Measurements from ENCODE around the gene COMT.

Gene COMT

DNA sequence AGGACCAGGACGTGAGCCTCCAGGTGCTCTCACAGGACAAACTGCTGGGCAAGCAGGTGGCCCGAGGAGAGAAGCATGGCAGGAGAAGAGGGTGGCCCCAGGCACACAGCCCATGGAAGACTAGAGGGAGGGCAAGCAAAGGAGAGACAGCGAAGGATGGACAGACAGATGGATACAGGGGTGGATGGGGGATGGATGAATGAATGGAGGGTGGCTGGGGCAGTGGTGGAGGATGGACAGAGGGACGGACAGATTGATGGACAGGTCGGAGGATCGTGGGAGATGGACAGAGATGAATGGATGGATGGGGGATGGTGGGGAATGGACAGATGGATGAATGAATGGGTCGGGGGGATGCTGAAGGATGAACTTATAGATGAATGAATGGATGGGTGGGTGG lies 52.4 kb downstream of the COMT start:
- TF ChIP-seq, protein P1, sequence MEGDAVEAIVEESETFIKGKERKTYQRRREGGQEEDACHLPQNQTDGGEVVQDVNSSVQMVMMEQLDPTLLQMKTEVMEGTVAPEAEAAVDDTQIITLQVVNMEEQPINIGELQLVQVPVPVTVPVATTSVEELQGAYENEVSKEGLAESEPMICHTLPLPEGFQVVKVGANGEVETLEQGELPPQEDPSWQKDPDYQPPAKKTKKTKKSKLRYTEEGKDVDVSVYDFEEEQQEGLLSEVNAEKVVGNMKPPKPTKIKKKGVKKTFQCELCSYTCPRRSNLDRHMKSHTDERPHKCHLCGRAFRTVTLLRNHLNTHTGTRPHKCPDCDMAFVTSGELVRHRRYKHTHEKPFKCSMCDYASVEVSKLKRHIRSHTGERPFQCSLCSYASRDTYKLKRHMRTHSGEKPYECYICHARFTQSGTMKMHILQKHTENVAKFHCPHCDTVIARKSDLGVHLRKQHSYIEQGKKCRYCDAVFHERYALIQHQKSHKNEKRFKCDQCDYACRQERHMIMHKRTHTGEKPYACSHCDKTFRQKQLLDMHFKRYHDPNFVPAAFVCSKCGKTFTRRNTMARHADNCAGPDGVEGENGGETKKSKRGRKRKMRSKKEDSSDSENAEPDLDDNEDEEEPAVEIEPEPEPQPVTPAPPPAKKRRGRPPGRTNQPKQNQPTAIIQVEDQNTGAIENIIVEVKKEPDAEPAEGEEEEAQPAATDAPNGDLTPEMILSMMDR (IDR thresholded peaks at IDR 0.05; ENCODE audit: insufficient read depth, missing control alignments), result no peak
- DNase-seq (ENCODE audit: insufficient read length, low spot score) (no peak), FAIRE-seq (no peak)

DNA sequence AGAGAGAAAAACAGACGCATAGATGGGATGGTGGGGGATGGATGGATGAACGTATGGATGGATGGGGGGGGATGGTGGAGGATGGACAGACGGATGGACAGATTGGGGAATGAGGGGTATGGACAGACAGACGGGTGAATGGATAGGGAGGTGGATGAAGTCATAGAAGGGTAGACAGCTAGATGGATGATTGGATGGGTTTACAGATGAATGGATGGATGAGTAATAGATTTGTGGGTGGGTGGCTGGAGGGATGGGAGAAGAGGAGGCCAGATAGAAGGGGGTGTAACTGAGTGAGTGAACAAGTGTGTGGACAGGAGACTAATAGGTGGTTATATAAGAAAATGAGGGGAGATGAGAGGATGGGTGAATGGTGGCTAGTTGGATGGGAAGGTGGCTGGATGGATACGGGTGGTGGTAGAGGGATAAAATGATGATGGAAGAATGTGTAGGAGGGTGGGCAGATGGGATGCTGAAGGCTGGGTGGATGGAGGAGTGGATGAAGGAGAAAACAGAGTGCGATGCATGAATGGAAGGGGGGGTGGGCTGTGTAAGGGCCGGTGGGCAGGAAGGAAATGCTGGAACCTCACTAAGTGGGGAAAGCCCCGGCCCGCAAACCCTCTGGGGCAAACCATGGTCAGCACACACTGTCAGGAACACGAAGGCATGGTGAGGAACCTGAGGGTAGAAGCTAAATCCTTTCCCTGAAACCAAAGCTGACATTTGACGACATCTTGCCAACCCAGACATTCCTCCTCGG lies 53.5 kb downstream of the COMT start:
- no peak for FAIRE-seq

DNA sequence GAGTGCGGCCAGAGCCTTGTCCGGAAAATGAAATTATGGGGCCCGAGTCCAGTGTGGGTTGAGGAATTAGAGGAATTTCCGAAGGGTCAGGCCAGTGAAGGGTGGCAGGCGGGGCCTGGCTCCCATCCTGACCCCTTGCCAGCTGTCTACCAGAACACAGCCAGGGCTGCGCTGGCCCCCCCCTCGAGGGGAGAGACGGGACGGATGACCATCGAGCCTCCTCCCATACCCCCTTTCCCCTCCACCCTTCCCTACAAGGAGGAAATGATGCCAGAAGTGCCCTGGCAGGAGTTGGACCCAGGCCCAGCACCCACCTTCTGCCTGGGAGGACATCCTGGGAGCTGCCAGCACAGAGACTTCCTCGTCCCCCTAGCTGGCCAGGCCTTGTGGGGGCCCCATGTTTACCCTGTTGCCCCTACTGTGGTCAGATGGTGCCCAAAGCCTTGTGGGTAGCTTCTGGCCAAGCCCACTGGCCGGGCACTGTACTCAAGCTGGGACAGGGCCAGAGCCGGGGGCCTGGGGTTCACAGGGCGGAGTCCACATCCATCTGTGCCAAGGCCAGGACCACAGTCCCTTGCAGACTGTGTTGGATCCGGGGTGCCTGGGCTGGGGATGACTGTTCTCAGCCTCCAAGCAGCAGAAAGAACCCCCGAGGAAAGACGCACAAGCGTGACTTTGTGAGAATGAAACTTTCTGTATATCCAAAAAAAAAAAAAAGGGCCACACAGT lies 54.2 kb downstream of the COMT start:
- FAIRE-seq, result no peak
- no peak for DNase-seq (ENCODE audit: insufficient read length, low spot score)
- TF ChIP-seq, protein P1 (IDR thresholded peaks at IDR 0.05; ENCODE audit: insufficient read depth, missing control alignments), result no peak

More for the DNA sequence above, 53.5 kb downstream of the COMT start:
- no peak for DNase-seq (ENCODE audit: insufficient read length, low spot score)
- TF ChIP-seq, protein P1 (IDR thresholded peaks at IDR 0.05; ENCODE audit: insufficient read depth, missing control alignments), result no peak

DNA sequence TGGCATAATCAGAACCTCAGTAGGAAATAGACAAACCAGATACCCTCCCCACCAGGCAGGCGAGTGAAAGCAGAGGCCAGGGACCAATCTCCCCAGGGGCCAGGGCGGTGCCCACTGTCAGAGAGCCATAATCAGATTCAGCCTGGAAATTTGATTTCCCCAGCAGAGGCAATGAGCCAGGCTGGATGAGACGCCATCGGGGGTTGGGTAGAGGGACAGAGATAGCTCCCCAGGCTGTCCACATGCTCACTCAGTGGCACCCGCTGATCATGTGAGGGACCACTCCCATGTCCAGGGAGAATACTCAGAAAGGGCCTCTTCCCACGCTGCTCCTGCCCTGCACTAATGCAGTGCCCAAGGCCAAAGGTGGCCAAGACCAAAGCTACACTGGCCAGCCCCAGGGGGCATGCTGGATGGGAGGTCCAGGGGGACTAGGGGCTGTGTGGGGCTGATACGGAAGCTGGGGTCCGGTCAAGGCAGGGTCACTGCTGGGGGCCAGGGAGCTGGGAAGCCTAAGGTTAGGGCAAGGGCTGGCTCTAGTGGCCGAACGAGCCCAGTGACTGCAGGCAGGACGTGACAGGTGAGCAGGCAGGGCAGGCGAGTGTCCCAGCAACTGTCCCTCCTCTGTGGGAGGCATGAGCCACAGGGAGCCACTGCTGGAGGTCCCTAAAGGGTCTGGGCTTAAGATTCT lies 55.3 kb downstream of the COMT start:
- DNase-seq (ENCODE audit: insufficient read length, low spot score), result no peak
- TF ChIP-seq, protein P1 (IDR thresholded peaks at IDR 0.05; ENCODE audit: insufficient read depth, missing control alignments), result no peak
- FAIRE-seq, result no peak

DNA sequence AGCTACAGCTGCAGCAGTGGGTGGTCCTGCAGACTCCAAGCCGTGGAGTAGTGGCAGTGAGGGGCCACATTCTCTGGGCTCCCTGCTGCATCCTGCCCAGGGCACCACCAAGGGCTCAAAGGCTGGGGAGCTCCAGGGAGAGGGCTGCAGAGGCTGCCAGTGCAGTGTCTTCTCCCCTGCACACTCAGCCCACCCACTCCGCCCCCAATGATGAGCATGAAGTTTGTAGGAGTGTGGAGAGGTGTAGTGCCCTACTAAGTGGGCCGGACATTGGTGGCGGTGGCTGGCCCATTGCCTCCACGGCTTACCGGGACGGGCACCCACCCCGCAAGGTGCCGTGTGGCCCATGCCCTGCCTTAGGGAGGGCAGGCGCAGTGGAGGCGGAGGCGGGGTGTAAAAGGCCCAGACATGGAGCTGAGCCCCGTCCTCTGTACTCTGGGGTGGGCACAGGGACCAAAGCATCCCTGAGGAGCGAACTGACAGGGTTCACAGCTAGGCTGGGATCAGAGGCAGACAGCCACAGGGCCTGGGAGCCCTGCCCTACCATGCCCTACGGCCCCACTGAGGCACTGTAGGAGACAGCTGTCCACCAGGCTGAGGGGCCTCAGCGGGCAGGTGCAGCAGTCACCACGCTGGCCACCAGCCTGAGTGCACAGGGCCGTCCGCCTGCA lies 56.1 kb downstream of the COMT start:
- DNase-seq (ENCODE audit: insufficient read length, low spot score) (no peak), FAIRE-seq (no peak)

DNA sequence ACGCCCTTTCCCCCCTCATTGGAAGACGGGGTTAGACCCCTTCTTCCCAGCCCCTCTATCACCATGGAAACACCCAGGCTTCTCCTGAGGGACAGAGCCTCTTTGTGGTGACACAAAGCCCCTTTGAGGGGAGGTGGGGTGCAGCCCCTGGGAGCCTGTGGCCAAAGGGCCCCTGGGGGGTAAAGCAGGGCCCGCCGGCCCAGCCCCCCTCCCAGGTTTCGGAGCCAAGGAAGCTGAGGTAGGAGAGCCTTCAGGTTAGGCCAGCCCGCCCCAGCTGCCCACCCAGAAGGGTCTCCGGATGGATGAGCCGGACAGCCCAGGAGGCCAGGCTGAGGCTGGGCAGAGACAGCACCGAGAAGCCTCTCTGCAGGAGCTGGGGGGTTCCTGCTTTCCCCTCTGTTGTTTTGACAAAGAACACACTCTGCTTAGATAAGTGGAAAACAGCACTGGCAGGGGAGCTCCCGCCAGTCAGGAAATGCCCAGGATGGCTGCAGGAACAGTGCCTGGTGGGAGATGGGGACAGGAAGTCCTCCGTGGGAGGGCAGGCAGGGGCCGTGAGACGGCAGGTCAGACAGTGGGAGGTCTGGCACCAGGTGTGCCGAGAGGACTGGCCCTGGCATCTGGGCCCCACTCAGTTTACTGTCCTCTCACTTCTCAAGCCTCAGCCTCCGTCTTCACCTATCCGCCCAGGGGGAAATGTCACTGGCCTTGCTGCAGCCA lies 56.8 kb downstream of the COMT start:
- TF ChIP-seq, protein P1 (IDR thresholded peaks at IDR 0.05; ENCODE audit: insufficient read depth, missing control alignments), result no peak
- no peak for FAIRE-seq

More for the DNA sequence above, 56.1 kb downstream of the COMT start:
- TF ChIP-seq, protein P1 (IDR thresholded peaks at IDR 0.05; ENCODE audit: insufficient read depth, missing control alignments), result no peak

More for the DNA sequence above, 56.8 kb downstream of the COMT start:
- no peak for DNase-seq (ENCODE audit: insufficient read length, low spot score)
